ENCODE results near the gene RUFY1.
"Not testable (repeated sequence)": the region's sequence is repeated elsewhere in the genome, so short reads cannot be mapped to it uniquely, and the experiment has no call there.

Gene RUFY1

GRCh38 chr5:179536676-179537075 is 13.7 kb upstream of the RUFY1 start:
- DNase-seq, result no peak

GRCh38 chr5:179542170-179542569 is 8.2 kb upstream of the RUFY1 start:
- no peak for DNase-seq

- DNase-seq, result not testable (repeated sequence)
Measured at GRCh38 chr5:179543275-179543674, 7.1 kb upstream of the RUFY1 start.

GRCh38 chr5:179553006-179553405 is 2.7 kb downstream of the RUFY1 start:
- no peak for DNase-seq

GRCh38 chr5:179553875-179554274 is 3.5 kb downstream of the RUFY1 start:
- no peak for DNase-seq

- no peak for DNase-seq
Measured at GRCh38 chr5:179554981-179555380, 4.6 kb downstream of the RUFY1 start.

GRCh38 chr5:179558261-179558799 is 8.0 kb downstream of the RUFY1 start:
- DNase-seq, result not testable (repeated sequence)

GRCh38 chr5:179558932-179559283 is 8.6 kb downstream of the RUFY1 start:
- no peak for DNase-seq

GRCh38 chr5:179559284-179560252 is 9.2 kb downstream of the RUFY1 start:
- DNase-seq, result peak; percentile 98

- DNase-seq, result no peak
Measured at GRCh38 chr5:179564526-179564925, 14.2 kb downstream of the RUFY1 start.

GRCh38 chr5:179568721-179569120 is 18.4 kb downstream of the RUFY1 start:
- no peak for DNase-seq

- no peak for DNase-seq
Measured at GRCh38 chr5:179572386-179572785, 22.0 kb downstream of the RUFY1 start.

GRCh38 chr5:179577286-179577960 is 27.1 kb downstream of the RUFY1 start:
- no peak for DNase-seq

- no peak for DNase-seq
Measured at GRCh38 chr5:179585941-179586401, 35.6 kb downstream of the RUFY1 start.

GRCh38 chr5:179588166-179588565 is 37.8 kb downstream of the RUFY1 start:
- DNase-seq, result no peak

- DNase-seq, result no peak
Measured at GRCh38 chr5:179595916-179596315, 45.6 kb downstream of the RUFY1 start.

GRCh38 chr5:179596421-179596820 is 46.1 kb downstream of the RUFY1 start:
- DNase-seq, result no peak

GRCh38 chr5:179599100-179599499 is 48.7 kb downstream of the RUFY1 start:
- no peak for DNase-seq

GRCh38 chr5:179599566-179599965 is 49.2 kb downstream of the RUFY1 start:
- DNase-seq, result no peak

GRCh38 chr5:179599973-179600372 is 49.6 kb downstream of the RUFY1 start:
- DNase-seq, result no peak

- no peak for DNase-seq
Measured at GRCh38 chr5:179601871-179602625, 51.7 kb downstream of the RUFY1 start.

GRCh38 chr5:179603308-179603707 is 53.0 kb downstream of the RUFY1 start:
- DNase-seq, result no peak
